Pancreas (tissue), 10 donors: ENCODE results near the gene PRRG4. TPM values are rescaled to one million over a fixed set of nuclear protein-coding genes. Genes with fewer than 3 reads are reported as not detected.
A peak's percentile ranks its signal among the peaks of the same experiment; 100 is the strongest.
"Not testable (repeated sequence)": the region's sequence is repeated elsewhere in the genome, so short reads cannot be mapped to it uniquely, and the experiment has no call there.

Experiments used
- ATAC-seq, 4 donors: fragments of 200-7000 bp; cut with Tn5 transposase; one replicate each; pipeline versions ENCODE4 v1.8.0 to v1.9.1; 2020; ENCODE audit warnings: mild to moderate bottlenecking in 4 of 4, moderate library complexity in 4 of 4
- DNase-seq, 6 donors: peaks; one replicate each; pipeline ENCODE4 v3.0.0-alpha.2; 2020
- FAIRE-seq: peaks from 2 replicates; lab custom pipeline; 2012; peaks lifted over from hg19 to GRCh38; lab: Jason Lieb, UNC
- H3K27ac ChIP-seq, 4 donors: fragments of 200-600 bp; sonication (generic); 1 replicate in 3 of 4; 2 replicates in 1 of 4; pipeline versions ENCODE4 v1.5.0 to v1.8.0; 2020
- H3K27me3 ChIP-seq, 4 donors: fragments of 200-600 bp; one replicate each; pipeline ENCODE4 v1.8.0; 2021
- H3K36me3 ChIP-seq, 3 donors: fragments of 200-600 bp; sonication (generic) in 1 of 3; one replicate each; pipeline versions ENCODE4 v1.5.0 to v1.8.0; 2020 to 2021
- H3K4me1 ChIP-seq, 3 donors: fragments of 200-600 bp; one replicate each; pipeline ENCODE4 v1.8.0; 2021
- H3K4me3 ChIP-seq, 4 donors: fragments of 200-600 bp; sonication (generic) in 2 of 4; one replicate each; pipeline versions ENCODE4 v1.5.0 to v1.8.0; 2020 to 2021
- H3K9me3 ChIP-seq, 4 donors: fragments of 200-600 bp; one replicate each; pipeline ENCODE4 v1.8.0; 2021
- WGBS, 2 donors: extraction: QIAGEN DNeasy Blood & Tissue Kit; methylation state at CpG; one replicate each; pipeline ENCODE4 v1.1.7; 2013; 5-methylcytosine and 5-hydroxymethylcytosine counted together
- intact Hi-C, 3 donors: fragments of 100-400 bp; cut with DNase I; formaldehyde crosslinking; loops; one replicate each; pipeline versions ENCODE4 v1.11.1 to v1.14.2; 2022
- polyA plus RNA-seq, 2 donors: library from polyadenylated mRNA; stranded (reverse); fragments of 200-250 nt; gene quantifications; one replicate each; pipeline ENCODE4 v1.2.3, GENCODE V29; 2013
- total RNA-seq, 6 donors: library from RNA; stranded (reverse); fragmentation: NEBNext Ultra II Directional in 4 of 6; extraction: Animal tissue kit (Norgen Biotek cat#: 25700) in 4 of 6; gene quantifications; one replicate each; pipeline versions ENCODE4 v1.2.1 to v1.2.4, GENCODE V29; 2021 to 2023
- TF ChIP-seq, protein P1 (sequence below), 4 donors: fragments of 200-600 bp; sonication (generic) in 3 of 4; IDR thresholded peaks; one replicate each; pipeline versions ENCODE4 v1.5.0 to v1.8.0; 2021; ENCODE audit warnings: antibody characterized with exemption in 4 of 4
- donor health status: healthy with polysubstance abuse.
- donor health status: DM: no; HTN: no; CAD: no; lungs with moderate emphysema.
- donor health status: DM: no; HTN: no; CAD: no.
- donor health status: control.
- donor health status: control.
- donor health status: Bipolar disorder and iron deficiency.
- donor health status: DM: yes; HTN: yes; CAD: no.
- donor health status: DM: no; HTN: no; CAD: no.
- donor health status: DM: no; HTN: no; CAD: no.
- donor health status: DM: yes; HTN: yes; CAD: no.

PRRG4 gene
- total RNA-seq (1 to 10 TPM; 1.6 to 7.3 (median 2.0) TPM), polyA plus RNA-seq (1 to 10 TPM; 1.3 to 2.7 TPM)

DNA sequence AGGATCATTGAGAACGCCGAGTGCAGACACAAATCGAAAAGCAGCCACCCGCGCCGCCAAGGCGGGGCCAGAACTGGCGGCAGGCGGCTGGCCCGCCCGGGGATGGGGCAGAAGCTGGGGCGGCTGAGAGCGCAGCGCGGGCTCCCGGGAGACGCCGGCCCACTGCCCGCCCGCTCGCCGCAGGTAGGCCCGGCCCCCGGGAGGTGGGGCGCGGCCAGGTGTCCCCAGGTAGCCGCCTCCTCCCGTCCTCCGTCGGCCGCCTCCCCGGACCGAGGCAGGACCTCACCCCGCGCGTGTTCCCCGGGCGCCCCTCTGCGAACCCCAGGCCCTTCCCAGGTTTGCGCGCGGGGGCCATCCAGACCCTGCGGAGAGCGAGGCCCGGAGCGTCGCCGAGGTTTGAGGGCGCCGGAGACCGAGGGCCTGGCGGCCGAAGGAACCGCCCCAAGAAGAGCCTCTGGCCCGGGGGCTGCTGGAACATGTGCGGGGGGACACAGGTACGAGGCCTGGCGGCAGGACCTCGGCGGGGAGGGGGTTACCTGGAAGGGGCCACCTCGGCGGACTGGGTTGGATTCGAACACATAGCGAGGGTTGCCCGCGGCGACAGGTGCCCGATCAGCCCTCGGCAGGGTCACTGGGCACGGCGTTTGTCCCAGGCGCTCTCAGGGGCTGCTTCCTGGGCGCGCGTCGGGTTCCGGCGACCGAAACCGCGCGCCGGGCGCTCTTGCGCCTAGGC lies at the start of gene PRRG4:
Gene PRRG4, plus strand, starts transcription at position 248 of the 733 bp plus-strand sequence. CDS start 603 bp downstream, outside the sequence.
- H3K27ac ChIP-seq: peak within 1 kb of the TSS; percentile 76 to 95 (median 86)

DNA sequence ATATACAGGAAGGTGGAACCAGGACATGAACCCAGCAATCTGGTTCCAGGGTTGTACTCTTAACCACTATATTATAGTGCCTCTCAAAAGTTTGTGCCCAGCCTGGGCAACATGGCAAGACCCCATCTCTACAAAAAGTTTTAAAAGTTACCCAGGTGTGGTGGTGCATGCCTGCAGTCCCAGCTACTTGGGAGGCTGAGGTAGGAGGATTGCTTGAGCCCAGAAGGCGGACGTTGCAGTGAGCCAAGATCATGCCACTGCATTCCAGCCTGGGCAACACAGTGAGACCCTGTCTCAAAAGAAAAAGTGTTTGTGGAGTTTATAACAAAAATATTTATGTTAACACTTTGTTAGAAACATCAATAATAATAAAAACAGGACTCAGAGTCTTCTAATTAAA lies 48.9 kb upstream of the PRRG4 start:
- H3K4me3 ChIP-seq, FAIRE-seq, H3K4me1 ChIP-seq, DNase-seq, intact Hi-C loops, H3K27me3 ChIP-seq, ATAC-seq, H3K9me3 ChIP-seq, H3K36me3 ChIP-seq, H3K27ac ChIP-seq: not testable (repeated sequence)
- WGBS, 2 donors: 89 to 90% methylated on average over 2 of the region's 2 CpGs

More for the DNA sequence above, at the start of gene PRRG4:
- Histone ChIP-seq H3K27me3 (no peaks in the 10 kb centered on the region), H3K9me3 (no peaks in the 10 kb centered on the region), H3K4me1 (peaks cover 0 to 7% (median 0%) of the 10 kb centered on the region in 3 donors), H3K36me3 (no peaks in the 10 kb centered on the region), H3K4me3 (peak within 1 kb of the TSS; percentile 66 to 85 (median 75))
- intact Hi-C loops: no loop called here
- ATAC-seq (peak; percentile 95 to 97 (median 96)), DNase-seq (peak; percentile 58 to 88 (median 77)), FAIRE-seq (no peak)
- 0 to 1% methylated on average over 63 to 85 of the region's 85 CpGs for WGBS, 2 donors
- TF ChIP-seq, protein P1, sequence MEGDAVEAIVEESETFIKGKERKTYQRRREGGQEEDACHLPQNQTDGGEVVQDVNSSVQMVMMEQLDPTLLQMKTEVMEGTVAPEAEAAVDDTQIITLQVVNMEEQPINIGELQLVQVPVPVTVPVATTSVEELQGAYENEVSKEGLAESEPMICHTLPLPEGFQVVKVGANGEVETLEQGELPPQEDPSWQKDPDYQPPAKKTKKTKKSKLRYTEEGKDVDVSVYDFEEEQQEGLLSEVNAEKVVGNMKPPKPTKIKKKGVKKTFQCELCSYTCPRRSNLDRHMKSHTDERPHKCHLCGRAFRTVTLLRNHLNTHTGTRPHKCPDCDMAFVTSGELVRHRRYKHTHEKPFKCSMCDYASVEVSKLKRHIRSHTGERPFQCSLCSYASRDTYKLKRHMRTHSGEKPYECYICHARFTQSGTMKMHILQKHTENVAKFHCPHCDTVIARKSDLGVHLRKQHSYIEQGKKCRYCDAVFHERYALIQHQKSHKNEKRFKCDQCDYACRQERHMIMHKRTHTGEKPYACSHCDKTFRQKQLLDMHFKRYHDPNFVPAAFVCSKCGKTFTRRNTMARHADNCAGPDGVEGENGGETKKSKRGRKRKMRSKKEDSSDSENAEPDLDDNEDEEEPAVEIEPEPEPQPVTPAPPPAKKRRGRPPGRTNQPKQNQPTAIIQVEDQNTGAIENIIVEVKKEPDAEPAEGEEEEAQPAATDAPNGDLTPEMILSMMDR (IDR thresholded peaks at IDR 0.05): no peak

DNA sequence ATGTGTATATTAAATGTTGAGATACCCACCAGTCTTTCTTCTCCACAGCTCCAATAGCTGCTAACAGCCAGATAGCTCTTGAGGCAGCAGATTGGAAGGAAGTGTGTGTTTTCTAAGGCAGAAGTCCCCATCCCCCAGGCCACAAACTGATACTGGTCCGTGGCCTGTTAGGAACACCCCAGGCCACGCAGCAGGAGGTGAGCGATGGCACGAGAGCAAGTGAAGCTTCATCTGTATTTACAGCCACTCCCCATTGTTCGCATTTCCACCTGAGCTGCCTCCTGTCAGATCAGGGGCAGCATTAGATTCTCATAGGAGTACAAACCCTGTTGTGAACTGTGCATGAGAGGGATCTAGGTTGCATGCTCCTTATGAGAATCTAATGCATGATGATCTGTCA lies 48.0 kb upstream of the PRRG4 start:
- TF ChIP-seq, protein P1 (IDR thresholded peaks at IDR 0.05): no peak
- no peak for DNase-seq
- intact Hi-C loops: no loop called here
- no peaks in the 10 kb centered on the region for H3K27me3 ChIP-seq
- H3K4me3 ChIP-seq: no peak overlapping the region
- FAIRE-seq: no peak
- H3K9me3 ChIP-seq: no peaks in the 10 kb centered on the region
- WGBS, 2 donors: 72 to 73% methylated on average over 5 of the region's 5 CpGs
- no peaks in the 10 kb centered on the region for H3K36me3 ChIP-seq
- no peak for ATAC-seq
- H3K27ac ChIP-seq: no peak overlapping the region
- H3K4me1 ChIP-seq: no peaks in the 10 kb centered on the region

DNA sequence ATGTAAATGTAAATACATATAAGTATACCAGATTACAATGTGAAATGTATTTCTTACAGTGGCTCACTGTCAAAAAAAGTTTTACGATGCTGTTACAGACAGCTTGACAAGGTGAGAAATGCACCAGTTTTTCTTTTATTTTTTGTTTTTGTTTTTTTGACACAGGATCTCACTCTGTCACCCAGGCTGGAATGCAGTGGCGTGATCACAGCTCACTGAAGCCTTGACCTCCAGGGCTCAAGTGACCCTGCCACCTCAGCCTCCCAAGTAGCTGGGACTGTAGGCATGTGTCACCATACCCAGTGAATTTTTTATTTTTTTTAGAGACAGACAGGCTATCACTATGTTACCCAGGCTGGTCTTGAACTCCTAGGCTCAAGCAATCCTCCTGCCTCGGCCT lies 44.5 kb upstream of the PRRG4 start:
- no peaks in the 10 kb centered on the region for H3K27me3 ChIP-seq
- TF ChIP-seq, protein P1 (IDR thresholded peaks at IDR 0.05): no peak
- no peaks in the 10 kb centered on the region for H3K9me3 ChIP-seq
- no peak overlapping the region for H3K27ac ChIP-seq
- H3K4me1 ChIP-seq: no peaks in the 10 kb centered on the region
- FAIRE-seq (no peak), ATAC-seq (no peak), DNase-seq (no peak)
- 89 to 93% methylated on average over 3 of the region's 3 CpGs for WGBS, 2 donors
- H3K4me3 ChIP-seq: no peak overlapping the region
- no peaks in the 10 kb centered on the region for H3K36me3 ChIP-seq
- intact Hi-C loops: no loop called here

DNA sequence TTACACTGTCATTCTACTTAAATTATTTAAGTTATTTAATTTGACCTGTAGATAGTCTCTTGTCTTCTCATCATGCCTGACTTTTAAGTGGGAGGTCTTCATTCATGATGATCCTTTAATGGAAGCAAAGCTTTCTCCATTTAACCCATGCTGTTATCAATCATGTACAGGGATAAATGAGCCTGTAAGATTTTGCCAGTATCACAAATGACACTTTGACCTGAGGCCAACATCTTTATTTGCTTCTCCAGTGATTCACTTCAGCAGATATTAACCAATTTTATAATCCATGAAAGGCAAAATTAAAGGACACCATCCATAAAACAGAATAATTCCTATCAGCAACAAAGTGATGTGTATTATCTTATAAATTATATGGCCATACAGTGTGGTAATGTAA lies 42.9 kb upstream of the PRRG4 start:
- Histone ChIP-seq H3K27ac (no peak overlapping the region), H3K27me3 (no peaks in the 10 kb centered on the region), H3K36me3 (no peaks in the 10 kb centered on the region), H3K4me3 (no peak overlapping the region), H3K4me1 (no peaks in the 10 kb centered on the region), H3K9me3 (no peaks in the 10 kb centered on the region)
- intact Hi-C loops: no loop called here
- no peak for DNase-seq
- TF ChIP-seq, protein P1 (IDR thresholded peaks at IDR 0.05): no peak
- ATAC-seq: no peak
- no peak for FAIRE-seq
